ENCODE results near the gene OSR1. TPM values are rescaled to one million over a fixed set of nuclear protein-coding genes. Genes with fewer than 3 reads are reported as not detected.

The OSR1 gene
- total RNA-seq, 1 experiment from 2014 or later: 2.6 TPM

DNA sequence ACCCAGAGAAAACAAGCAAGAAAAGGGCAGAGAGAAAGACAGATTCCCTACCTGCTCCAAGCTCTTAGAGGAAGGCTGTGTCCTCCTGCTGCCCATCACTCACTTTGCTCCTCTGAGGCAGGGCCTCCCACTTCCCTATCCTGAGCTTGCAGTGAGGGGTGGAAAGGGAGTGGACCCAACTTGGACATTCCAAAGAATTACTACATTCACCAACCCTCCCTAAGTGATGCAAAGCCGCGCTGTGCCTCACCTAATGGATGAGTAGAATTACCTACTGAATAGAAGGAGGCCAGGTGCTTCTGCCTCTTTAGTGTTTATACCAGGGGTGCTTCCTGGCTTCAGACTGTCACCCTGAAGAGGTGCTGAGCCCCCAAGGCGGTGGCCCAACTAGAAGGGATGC is 5.6 kb upstream of the OSR1 start:
- no peaks in the 10 kb centered on the region for H3K79me2 ChIP-seq (ENCODE audit: insufficient read depth, low read length)
- no peaks in the 10 kb centered on the region for H4K20me1 ChIP-seq (ENCODE audit: insufficient read depth)
- BruUV-seq (replicated peaks): no TSS peak
- H3K9me2 ChIP-seq (ENCODE audit: insufficient read depth): no peaks in the 10 kb centered on the region
- ATAC-seq: no peak
- no peak overlapping the region for H3K27ac ChIP-seq (ENCODE audit: low read depth, low read length)
- CTCF ChIA-PET: interaction anchor here (1.2 kb wide), 1 partner anchor 614 kb away, joined by 4 read pairs; no protein-coding TSS in a partner anchor
- no peaks in the 10 kb centered on the region for H3K36me3 ChIP-seq (ENCODE audit: control insufficient read depth in 1 of 2, insufficient read depth in 2 of 2, low read length in 2 of 2)
- POLR2A ChIA-PET: no interaction called here
- RAD21 ChIA-PET (ENCODE audit: low non-redundant PET in 1 of 2, low total read pairs in 2 of 2, uncharacterized antibody in 2 of 2, unreplicated experiment in 2 of 2): no interaction called here
- H3K4me3 ChIP-seq (replicated peaks in 1 of 2; ENCODE audit: low read depth in 1 of 2, low read length in 2 of 2): no peak overlapping the region
- peaks cover 0 to 13% of the 10 kb centered on the region in 2 experiments; a peak in 2 of 4 replicates for H3K4me1 ChIP-seq (ENCODE audit: control insufficient read depth in 1 of 2, insufficient read depth in 2 of 2, low read length in 2 of 2)
- DNase-seq (ENCODE audit: low read depth, low spot score): no peak
- TF ChIP-seq SIN3A (IDR thresholded peaks at IDR 0.05; ENCODE audit: low read depth): no peak
- no peak for TF ChIP-seq SP1 (IDR thresholded peaks at IDR 0.05; ENCODE audit: low read depth)
- TF ChIP-seq EZH2 (IDR thresholded peaks at IDR 0.05): no peak
- TF ChIP-seq EZH2phosphoT487 (IDR thresholded peaks at IDR 0.05; ENCODE audit: borderline replicate concordance): no peak
- TF ChIP-seq MAX (IDR thresholded peaks at IDR 0.05): no peak
- no peak for TF ChIP-seq SRF (IDR thresholded peaks at IDR 0.05; ENCODE audit: low read depth)
- no peak for TF ChIP-seq ZFX (IDR thresholded peaks at IDR 0.05)
- TF ChIP-seq ELF1 (IDR thresholded peaks at IDR 0.05; ENCODE audit: borderline replicate concordance, low read depth): no peak
- no peak for TF ChIP-seq REST (IDR thresholded peaks at IDR 0.05; ENCODE audit: low read depth)
- TF ChIP-seq CBX3 (IDR thresholded peaks at IDR 0.05; ENCODE audit: low read depth): no peak
- no peak for TF ChIP-seq JUND (IDR thresholded peaks at IDR 0.05)
- TF ChIP-seq YY1 (IDR thresholded peaks at IDR 0.05; ENCODE audit: extremely low read depth, insufficient replicate concordance, low read depth, low read length): no peak
- TF ChIP-seq ZNF274 (IDR thresholded peaks at IDR 0.05; ENCODE audit: low read depth, low read length): no peak
- TF ChIP-seq FOSL1 (IDR thresholded peaks at IDR 0.05; ENCODE audit: low read depth): no peak
- TF ChIP-seq, protein P1, sequence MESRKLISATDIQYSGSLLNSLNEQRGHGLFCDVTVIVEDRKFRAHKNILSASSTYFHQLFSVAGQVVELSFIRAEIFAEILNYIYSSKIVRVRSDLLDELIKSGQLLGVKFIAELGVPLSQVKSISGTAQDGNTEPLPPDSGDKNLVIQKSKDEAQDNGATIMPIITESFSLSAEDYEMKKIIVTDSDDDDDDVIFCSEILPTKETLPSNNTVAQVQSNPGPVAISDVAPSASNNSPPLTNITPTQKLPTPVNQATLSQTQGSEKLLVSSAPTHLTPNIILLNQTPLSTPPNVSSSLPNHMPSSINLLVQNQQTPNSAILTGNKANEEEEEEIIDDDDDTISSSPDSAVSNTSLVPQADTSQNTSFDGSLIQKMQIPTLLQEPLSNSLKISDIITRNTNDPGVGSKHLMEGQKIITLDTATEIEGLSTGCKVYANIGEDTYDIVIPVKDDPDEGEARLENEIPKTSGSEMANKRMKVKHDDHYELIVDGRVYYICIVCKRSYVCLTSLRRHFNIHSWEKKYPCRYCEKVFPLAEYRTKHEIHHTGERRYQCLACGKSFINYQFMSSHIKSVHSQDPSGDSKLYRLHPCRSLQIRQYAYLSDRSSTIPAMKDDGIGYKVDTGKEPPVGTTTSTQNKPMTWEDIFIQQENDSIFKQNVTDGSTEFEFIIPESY (IDR thresholded peaks at IDR 0.05; ENCODE audit: extremely low read depth, insufficient replicate concordance, low read length): no peak
- no peak for TF ChIP-seq EGR1 (IDR thresholded peaks at IDR 0.05; ENCODE audit: low read depth)
- TF ChIP-seq TCF7L2 (IDR thresholded peaks at IDR 0.05; ENCODE audit: borderline replicate concordance, extremely low read depth, insufficient read depth, insufficient read length): no peak
- TF ChIP-seq POLR2AphosphoS5 (IDR thresholded peaks at IDR 0.05; ENCODE audit: low read depth, low read length): no peak
- no peak overlapping the region for H3K4me2 ChIP-seq (ENCODE audit: low read length)
- intact Hi-C loops (cut with micrococcal nuclease): no loop called here
- no peak overlapping the region for H3K9ac ChIP-seq (ENCODE audit: low read length)
- H3K9me3 ChIP-seq (ENCODE audit: control insufficient read depth in 1 of 2, insufficient read depth in 1 of 2, low read depth in 1 of 2, low read length in 2 of 2): no peaks in the 10 kb centered on the region
- H2AFZ ChIP-seq (ENCODE audit: low read depth, low read length, poor library complexity, severe bottlenecking): no peak overlapping the region
- peaks cover 9% of the 10 kb centered on the region; the same call in 1 of the 2 replicates for H3K27me3 ChIP-seq (ENCODE audit: insufficient read depth, low read length)

Data from HCT116 (cell line).